Suprapubic skin (tissue), 4 donors: ENCODE measurements around the gene KLHL30. TPM values are rescaled to one million over a fixed set of nuclear protein-coding genes. Genes with fewer than 3 reads are reported as not detected.

Source experiments
- DNase-seq, 2 donors: peaks; one replicate each; pipeline ENCODE4 v3.0.0-alpha.2; 2019; ENCODE audit warnings: low spot score in 2 of 2
- H3K27ac ChIP-seq: fragments of 200-600 bp; sonication (generic); one replicate; pipeline ENCODE4 v1.5.1; 2019
- H3K27me3 ChIP-seq: fragments of 200-600 bp; sonication (generic); one replicate; pipeline ENCODE4 v1.5.1; 2019
- H3K36me3 ChIP-seq: fragments of 200-600 bp; sonication (generic); one replicate; pipeline ENCODE4 v1.5.1; 2019
- H3K4me1 ChIP-seq: fragments of 200-600 bp; sonication (generic); one replicate; pipeline ENCODE4 v1.5.1; 2019
- H3K4me3 ChIP-seq: fragments of 200-600 bp; sonication (generic); one replicate; pipeline ENCODE4 v1.5.1; 2019; ENCODE audit warnings: mild to moderate bottlenecking
- H3K9me3 ChIP-seq: fragments of 200-600 bp; sonication (generic); one replicate; pipeline ENCODE4 v1.5.1; 2019
- EP300 ChIP-seq: sonication (generic); formaldehyde crosslinking; IDR thresholded peaks from one replicate; pipeline ENCODE4 v1.6.1; 2017; ENCODE audit warnings: antibody characterized with exemption
- POLR2A ChIP-seq, 2 donors: fragments of 450-650 bp; IDR thresholded peaks; one replicate each; pipeline ENCODE4 v1.6.1; 2017; ENCODE audit warnings: antibody characterized with exemption in 2 of 2, mild to moderate bottlenecking in 2 of 2, moderate library complexity in 2 of 2
- POLR2AphosphoS5 ChIP-seq, 3 donors: sonication (generic); formaldehyde crosslinking; IDR thresholded peaks; one replicate each; pipeline ENCODE4 v1.6.1; 2017; ENCODE audit warnings: antibody characterized with exemption in 3 of 3
- WGBS: methylation state at CpG from one replicate; pipeline ENCODE4 v1.1.5; 2018; 5-methylcytosine and 5-hydroxymethylcytosine counted together
- total RNA-seq, 4 donors: library from RNA; depleted of rRNA; stranded (reverse); fragments of >200 nt; gene quantifications; one replicate each; pipeline ENCODE4 v1.1.0, GENCODE V29; 2016
- TF ChIP-seq, protein P1 (sequence below), 2 donors: fragments of 200-600 bp in 1 of 2; fragments of 450-650 bp in 1 of 2; sonication (generic) in 1 of 2; IDR thresholded peaks; one replicate each; pipeline ENCODE4 v1.5.1; 2016 to 2019; ENCODE audit warnings: antibody characterized with exemption in 2 of 2, mild to moderate bottlenecking in 1 of 2, moderate library complexity in 1 of 2

KLHL30 gene
- total RNA-seq, 4 donors from 2014 or later: 0.13 to 0.23 TPM; not detected in 2

DNA sequence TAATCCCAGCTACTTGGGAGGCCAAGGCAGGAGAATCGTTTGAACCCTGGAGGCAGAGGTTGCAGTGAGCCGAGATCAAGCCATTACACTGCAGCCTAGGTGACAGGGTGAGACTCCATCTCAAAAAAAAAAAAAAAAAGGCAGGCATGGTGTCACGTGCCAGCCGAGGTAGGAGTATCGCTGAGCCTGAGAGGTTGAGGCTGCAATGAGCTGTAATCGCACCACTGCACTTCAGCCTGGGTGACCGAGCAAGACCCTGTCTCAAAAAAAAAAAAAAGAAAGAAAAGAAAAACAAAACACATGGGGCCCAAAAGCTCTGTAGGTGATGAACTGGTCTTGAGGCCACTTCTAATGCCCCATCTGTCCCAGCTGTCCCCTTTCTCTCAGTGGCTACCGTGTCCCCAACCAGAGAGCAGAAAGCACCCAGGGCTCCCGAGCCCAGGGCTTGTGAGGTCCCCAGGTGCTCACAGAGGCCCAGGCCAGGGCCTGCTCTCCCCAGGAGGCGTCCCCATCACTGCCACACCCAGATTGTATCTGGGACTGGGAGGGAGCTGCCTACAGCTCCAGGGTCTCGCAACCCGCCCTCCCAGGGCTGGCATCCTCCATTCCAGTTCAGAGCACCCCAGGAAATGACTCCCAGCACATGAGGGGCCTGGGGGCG, 8.5 kb downstream of the KLHL30 start:
- no peak overlapping the region for H3K4me3 ChIP-seq
- no peak for DNase-seq
- 79% methylated on average over 12 of the region's 13 CpGs for WGBS
- H3K9me3 ChIP-seq: no peaks in the 10 kb centered on the region
- peaks cover 19% of the 10 kb centered on the region for H3K4me1 ChIP-seq
- no peak overlapping the region for H3K27ac ChIP-seq
- no peak for TF ChIP-seq EP300
- TF ChIP-seq, protein P1, sequence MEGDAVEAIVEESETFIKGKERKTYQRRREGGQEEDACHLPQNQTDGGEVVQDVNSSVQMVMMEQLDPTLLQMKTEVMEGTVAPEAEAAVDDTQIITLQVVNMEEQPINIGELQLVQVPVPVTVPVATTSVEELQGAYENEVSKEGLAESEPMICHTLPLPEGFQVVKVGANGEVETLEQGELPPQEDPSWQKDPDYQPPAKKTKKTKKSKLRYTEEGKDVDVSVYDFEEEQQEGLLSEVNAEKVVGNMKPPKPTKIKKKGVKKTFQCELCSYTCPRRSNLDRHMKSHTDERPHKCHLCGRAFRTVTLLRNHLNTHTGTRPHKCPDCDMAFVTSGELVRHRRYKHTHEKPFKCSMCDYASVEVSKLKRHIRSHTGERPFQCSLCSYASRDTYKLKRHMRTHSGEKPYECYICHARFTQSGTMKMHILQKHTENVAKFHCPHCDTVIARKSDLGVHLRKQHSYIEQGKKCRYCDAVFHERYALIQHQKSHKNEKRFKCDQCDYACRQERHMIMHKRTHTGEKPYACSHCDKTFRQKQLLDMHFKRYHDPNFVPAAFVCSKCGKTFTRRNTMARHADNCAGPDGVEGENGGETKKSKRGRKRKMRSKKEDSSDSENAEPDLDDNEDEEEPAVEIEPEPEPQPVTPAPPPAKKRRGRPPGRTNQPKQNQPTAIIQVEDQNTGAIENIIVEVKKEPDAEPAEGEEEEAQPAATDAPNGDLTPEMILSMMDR (IDR thresholded peaks at IDR 0.05): no peak
- TF ChIP-seq POLR2A (IDR thresholded peaks at IDR 0.05): no peak
- TF ChIP-seq POLR2AphosphoS5 (IDR thresholded peaks at IDR 0.05): no peak
- no peaks in the 10 kb centered on the region for H3K27me3 ChIP-seq
- H3K36me3 ChIP-seq: no peaks in the 10 kb centered on the region

DNA sequence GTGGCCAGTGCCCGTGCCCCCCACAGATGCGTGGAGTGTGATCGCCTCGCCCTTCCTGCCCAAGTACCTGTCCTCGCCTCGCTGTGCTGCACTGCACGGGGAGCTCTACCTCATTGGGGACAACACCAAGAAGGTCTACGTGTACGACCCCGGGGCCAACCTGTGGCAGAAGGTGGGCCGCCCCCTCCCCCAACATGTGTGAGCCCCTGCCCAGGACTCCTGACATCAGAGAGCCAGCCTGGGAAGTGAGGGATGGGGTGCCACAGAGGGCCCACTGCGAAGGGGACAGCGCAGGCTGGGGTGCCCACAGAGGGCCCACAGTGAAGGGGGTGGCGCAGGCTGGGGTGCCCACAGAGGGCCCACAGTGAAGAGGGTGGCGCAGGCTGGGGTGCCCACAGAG, 10.5 kb downstream of the KLHL30 start:
- Histone ChIP-seq H3K27ac (no peak overlapping the region), H3K4me1 (peaks cover under 1% of the 10 kb centered on the region), H3K36me3 (no peaks in the 10 kb centered on the region), H3K9me3 (no peaks in the 10 kb centered on the region), H3K27me3 (no peaks in the 10 kb centered on the region), H3K4me3 (no peak overlapping the region)
- 100% methylated on average over 2 of the region's 15 CpGs for WGBS
- TF ChIP-seq POLR2AphosphoS5 (IDR thresholded peaks at IDR 0.05) (no peak), POLR2A (IDR thresholded peaks at IDR 0.05) (no peak), EP300 (no peak)
- TF ChIP-seq, protein P1 (IDR thresholded peaks at IDR 0.05): no peak
- DNase-seq: no peak

DNA sequence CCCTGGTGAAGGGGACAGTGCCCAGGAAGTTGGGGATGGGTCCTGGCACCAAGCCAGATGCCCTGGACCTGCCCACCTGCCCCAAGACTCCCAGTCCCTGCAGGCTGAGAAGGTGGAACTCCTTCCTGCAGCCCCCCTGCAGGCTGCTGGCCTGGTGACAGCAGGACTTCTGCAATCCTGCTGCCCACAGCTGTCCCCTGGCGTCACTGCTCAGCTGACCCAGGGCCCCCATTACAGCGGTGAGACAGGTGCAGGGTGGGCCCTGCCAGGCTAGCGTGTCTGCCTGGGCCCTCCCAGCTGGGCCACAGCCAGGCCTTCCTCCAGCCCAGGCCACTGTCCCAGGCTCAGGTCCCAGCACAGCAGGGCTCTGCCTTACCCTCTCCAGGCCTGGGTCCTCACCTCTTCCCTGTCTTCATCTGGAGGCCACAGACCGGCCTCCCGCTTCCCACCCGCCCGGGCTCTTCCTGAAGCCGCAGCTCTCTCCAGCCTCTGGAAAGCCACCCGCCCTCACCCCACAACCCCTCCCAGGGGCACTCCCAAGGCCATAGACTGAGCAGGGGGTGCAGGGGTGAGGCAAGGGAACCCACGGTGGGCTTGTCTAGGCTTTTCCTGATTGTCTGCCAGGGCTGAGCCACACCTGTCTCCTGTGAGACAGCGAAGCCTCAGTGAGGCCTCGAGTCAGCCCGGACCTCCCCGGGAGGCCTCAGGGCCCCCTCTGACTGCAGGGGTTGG, 11.5 kb downstream of the KLHL30 start:
- H3K36me3 ChIP-seq: no peaks in the 10 kb centered on the region
- DNase-seq: no peak
- TF ChIP-seq, protein P1 (IDR thresholded peaks at IDR 0.05): no peak
- TF ChIP-seq POLR2A (IDR thresholded peaks at IDR 0.05) (no peak), EP300 (no peak), POLR2AphosphoS5 (IDR thresholded peaks at IDR 0.05) (no peak)
- no peak overlapping the region for H3K4me3 ChIP-seq
- no peaks in the 10 kb centered on the region for H3K27me3 ChIP-seq
- H3K9me3 ChIP-seq: no peaks in the 10 kb centered on the region
- H3K4me1 ChIP-seq: no peaks in the 10 kb centered on the region
- no peak overlapping the region for H3K27ac ChIP-seq
- 71% methylated on average over 12 of the region's 14 CpGs for WGBS

DNA sequence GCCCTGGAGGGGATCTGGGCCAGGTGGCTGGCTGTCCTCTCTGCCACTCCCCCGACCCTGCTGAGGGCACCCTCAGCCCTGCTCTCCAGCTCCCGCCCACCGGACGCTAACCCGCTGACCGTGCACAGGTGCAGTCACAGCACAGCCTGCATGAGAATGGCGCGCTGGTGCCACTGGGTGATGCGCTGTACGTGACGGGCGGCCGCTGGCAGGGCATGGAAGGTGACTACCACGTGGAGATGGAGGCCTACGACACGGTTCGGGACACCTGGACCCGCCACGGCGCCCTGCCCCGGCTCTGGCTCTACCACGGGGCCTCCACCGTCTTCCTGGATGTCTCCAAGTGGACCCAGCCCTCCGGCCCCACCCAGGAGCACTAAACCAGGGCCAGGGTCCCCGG, 12.2 kb downstream of the KLHL30 start:
- DNase-seq: no peak
- WGBS: 92% methylated on average over 15 of the region's 25 CpGs
- Histone ChIP-seq H3K27me3 (no peaks in the 10 kb centered on the region), H3K9me3 (no peaks in the 10 kb centered on the region), H3K4me3 (no peak overlapping the region), H3K27ac (no peak overlapping the region), H3K4me1 (no peaks in the 10 kb centered on the region), H3K36me3 (no peaks in the 10 kb centered on the region)
- TF ChIP-seq EP300 (no peak), POLR2AphosphoS5 (IDR thresholded peaks at IDR 0.05) (no peak), POLR2A (IDR thresholded peaks at IDR 0.05) (no peak)
- TF ChIP-seq, protein P1 (IDR thresholded peaks at IDR 0.05): no peak

DNA sequence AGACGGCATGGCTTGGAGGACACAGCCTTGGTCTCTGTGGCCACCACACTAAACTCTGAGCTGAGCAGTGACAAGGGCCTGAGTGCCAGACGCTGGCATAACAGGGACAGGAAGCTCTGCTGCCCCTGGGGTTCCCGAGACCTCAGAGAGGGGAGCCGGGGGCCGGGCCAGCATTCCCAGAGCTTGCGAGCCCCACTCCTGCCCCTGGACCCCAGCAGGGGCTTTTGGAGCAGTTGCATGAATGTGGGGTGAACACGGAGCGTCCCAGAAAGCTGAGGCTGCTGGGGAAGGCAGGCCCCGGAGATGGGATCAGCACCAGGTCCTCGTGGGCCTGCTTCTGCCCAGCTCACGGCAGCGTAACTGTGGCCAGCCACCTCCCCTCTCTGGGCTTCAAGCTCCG, 12.7 kb downstream of the KLHL30 start:
- H3K9me3 ChIP-seq: no peaks in the 10 kb centered on the region
- H3K4me1 ChIP-seq: no peaks in the 10 kb centered on the region
- H3K27me3 ChIP-seq: no peaks in the 10 kb centered on the region
- DNase-seq: no peak
- H3K36me3 ChIP-seq: no peaks in the 10 kb centered on the region
- no peak overlapping the region for H3K27ac ChIP-seq
- TF ChIP-seq, protein P1 (IDR thresholded peaks at IDR 0.05): no peak
- TF ChIP-seq POLR2A (IDR thresholded peaks at IDR 0.05) (no peak), EP300 (no peak), POLR2AphosphoS5 (IDR thresholded peaks at IDR 0.05) (no peak)
- WGBS: 74% methylated on average over 2 of the region's 13 CpGs
- no peak overlapping the region for H3K4me3 ChIP-seq
